Stimulated activated CD4-positive, alpha-beta T cell treated with anti-CD3 and anti-CD28 coated beads, Interleukin-12 subunit alpha, Interleukin-12 subunit beta, amount 100 ng/mL, for 48 hours (primary cell): Measurements from ENCODE around the gene NBDY.
A peak's percentile ranks its signal among the peaks of the same experiment; 100 is the strongest.

Experiments
- DNase-seq, 3 donors: peaks; one replicate each; pipeline ENCODE4 v3.0.0-alpha.2; 2020; ENCODE audit warnings: low read depth in 2 of 3, low spot score in 1 of 3

The NBDY gene

GRCh38 chrX:56784666-56785065, 55.6 kb downstream of the NBDY start:
- no peak for DNase-seq

GRCh38 chrX:56785442-56785841, 56.4 kb downstream of the NBDY start:
- DNase-seq: no peak

GRCh38 chrX:56786889-56787733, 58.1 kb downstream of the NBDY start:
- no peak for DNase-seq

GRCh38 chrX:56787734-56788152, 58.7 kb downstream of the NBDY start:
- no peak for DNase-seq

- no peak for DNase-seq
Measured at GRCh38 chrX:56788229-56788628, 59.2 kb downstream of the NBDY start.

- peak in 1 of 3 donors; percentile 74 for DNase-seq
Measured at GRCh38 chrX:56788717-56789122, 59.7 kb downstream of the NBDY start.

GRCh38 chrX:56789518-56790070, 60.6 kb downstream of the NBDY start:
- no peak for DNase-seq

GRCh38 chrX:56790778-56791177, 61.7 kb downstream of the NBDY start:
- no peak for DNase-seq

GRCh38 chrX:56791456-56791855, 62.4 kb downstream of the NBDY start:
- no peak for DNase-seq

GRCh38 chrX:56792270-56793111, 63.4 kb downstream of the NBDY start:
- no peak for DNase-seq

- DNase-seq: no peak
Measured at GRCh38 chrX:56793112-56793430, 64.0 kb downstream of the NBDY start.

GRCh38 chrX:56793521-56794320, 64.7 kb downstream of the NBDY start:
- no peak for DNase-seq

- DNase-seq: no peak
Measured at GRCh38 chrX:56794404-56795230, 65.6 kb downstream of the NBDY start.

GRCh38 chrX:56795309-56795868, 66.3 kb downstream of the NBDY start:
- DNase-seq: no peak

- no peak for DNase-seq
Measured at GRCh38 chrX:56796641-56797395, 67.8 kb downstream of the NBDY start.

- no peak for DNase-seq
Measured at GRCh38 chrX:56797574-56798338, 68.7 kb downstream of the NBDY start.

- no peak for DNase-seq
Measured at GRCh38 chrX:56798339-56798711, 69.3 kb downstream of the NBDY start.

GRCh38 chrX:56798866-56799758, 70.1 kb downstream of the NBDY start:
- no peak for DNase-seq
